Activated CD4-positive, CD25-positive, alpha-beta regulatory T cell treated with anti-CD3 and anti-CD28 coated beads, Interleukin-2, amount 50 U/mL, for 16 hours (primary cell): Measurements from ENCODE around the gene GTF3C5.
"Not testable (repeated sequence)": the region's sequence is repeated elsewhere in the genome, so short reads cannot be mapped to it uniquely, and the experiment has no call there.

ENCODE experiments used
- DNase-seq: peaks from one replicate; pipeline ENCODE4 v3.0.0-alpha.2; 2020; ENCODE audit warnings: low read depth, low spot score

Gene GTF3C5

GRCh38 chr9:133054194-133054890, 23.5 kb downstream of the GTF3C5 start:
- DNase-seq: no peak

DNA sequence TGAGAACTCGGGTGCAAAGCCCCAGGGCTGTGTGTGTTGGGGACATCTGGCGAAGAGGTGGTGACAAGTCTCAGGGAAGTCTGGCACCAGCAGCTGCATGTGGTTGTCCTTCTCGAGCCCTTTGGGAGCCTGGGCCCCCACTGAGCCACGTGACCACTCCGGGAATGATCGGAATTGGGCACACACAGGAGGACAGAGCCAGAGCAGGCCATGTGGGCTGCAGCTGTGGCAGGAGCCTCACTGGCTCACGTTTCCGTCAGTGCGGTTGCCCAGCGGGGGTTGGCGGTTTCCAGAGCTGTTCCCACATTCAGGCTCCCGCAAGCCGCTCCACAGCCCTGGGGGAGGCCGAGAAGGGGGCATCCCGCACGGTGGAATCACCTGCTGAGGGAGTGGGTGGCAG, 24.2 kb downstream of the GTF3C5 start:
- no peak for DNase-seq

- DNase-seq: no peak
These were observed 25.1 kb downstream of the GTF3C5 start for GRCh38 chr9:133055788-133056420.

- no peak for DNase-seq
These were observed 25.7 kb downstream of the GTF3C5 start for GRCh38 chr9:133056533-133056932.

DNA sequence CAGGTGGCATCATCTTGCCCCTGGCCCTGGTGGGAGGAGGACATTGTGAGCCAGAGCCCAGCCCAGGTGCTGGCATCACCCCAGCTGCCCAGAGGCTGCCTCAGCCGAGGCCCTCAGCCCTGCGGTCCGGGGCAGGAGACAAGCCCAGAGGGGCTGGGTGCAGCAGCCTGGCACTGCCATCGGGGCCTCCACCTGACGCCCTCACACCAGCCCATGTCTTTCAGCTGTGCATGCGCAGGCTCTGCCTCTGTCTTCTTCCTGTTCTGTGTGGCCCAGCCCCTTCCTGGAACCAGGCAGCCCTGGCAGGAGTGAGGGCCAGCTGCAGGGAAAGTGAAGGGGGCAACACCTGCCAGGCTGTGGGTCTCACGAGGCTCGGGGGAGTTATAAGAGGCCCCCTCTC, 26.2 kb downstream of the GTF3C5 start:
- no peak for DNase-seq

DNA sequence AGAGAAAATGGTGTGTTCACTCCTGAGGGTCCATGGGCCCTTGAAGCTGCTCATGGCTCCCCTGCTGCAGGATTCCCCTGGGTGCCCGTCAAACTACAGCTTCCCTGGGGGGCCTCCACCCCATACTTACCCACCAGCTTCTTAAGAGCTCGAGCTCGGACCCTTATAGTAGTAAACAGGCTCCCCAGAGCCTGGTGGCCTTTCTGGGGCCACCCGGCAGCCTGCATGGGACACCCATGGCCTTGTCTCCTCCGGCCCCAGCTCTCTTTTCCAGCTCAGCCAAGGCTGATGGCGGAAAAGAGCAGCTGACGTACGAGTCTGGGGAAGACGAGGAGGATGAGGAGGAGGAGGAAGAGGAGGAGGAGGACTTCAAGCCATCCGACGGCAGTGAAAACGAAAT, 26.8 kb downstream of the GTF3C5 start:
- DNase-seq: no peak

- DNase-seq: no peak
These were observed 27.3 kb downstream of the GTF3C5 start for GRCh38 chr9:133058071-133058470.

DNA sequence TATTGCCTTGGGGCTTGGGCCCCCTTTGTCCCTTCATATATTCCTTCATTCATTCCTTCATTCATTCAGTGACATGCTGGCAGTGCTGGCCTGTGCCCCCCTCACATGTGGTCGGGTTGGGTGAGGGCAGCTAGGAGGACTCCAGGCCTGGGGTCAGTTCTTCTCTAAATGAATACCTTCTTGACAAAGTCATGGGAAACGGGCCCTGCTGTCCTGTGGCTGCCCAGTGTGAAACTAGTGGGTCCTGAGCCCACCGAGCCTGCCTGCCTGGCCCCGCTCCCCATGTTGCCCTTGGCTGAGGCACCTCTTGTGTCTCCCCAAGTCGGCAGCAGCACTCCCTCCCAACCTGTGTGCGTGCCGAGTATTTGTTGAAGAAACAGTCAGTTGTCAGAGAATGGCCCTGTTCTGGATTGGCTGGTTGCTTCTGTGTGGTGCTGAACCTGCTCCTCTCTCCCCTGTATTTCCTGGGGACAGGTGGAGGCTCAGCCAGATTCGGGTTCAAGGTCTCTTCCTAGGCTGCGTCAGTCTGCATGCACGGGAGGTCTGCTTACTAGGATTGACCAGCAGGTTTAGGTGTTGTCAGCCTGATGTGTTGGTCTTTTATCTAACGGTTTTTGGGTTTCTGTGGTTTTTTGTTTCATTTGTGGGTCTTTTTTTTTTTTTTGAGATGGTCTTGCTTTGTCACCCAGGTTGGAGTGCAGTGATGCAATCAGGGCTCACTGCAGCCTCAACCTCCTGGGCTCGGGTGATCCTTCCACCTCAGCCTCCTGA, 27.9 kb downstream of the GTF3C5 start:
- no peak for DNase-seq

DNA sequence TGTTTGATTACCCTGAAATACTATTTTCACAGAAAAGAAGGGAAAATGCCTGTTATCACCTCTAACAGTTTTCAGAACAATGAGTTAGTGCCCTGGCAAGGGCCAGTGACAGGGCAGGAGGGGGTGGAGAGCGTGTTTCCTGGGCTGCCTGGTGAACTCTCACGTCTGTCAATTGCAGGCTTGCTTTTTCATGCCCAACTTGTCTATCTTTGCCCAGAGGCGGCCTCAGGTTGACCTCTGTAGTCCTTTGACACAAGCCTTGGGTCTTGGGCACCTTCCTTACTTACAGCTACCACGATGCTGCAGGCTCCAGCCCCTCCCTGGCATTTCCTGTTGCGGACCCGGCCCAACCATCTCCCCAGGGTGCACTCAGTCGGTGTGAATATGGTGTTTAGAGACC, 28.8 kb downstream of the GTF3C5 start:
- DNase-seq: no peak

- DNase-seq: no peak
These were observed 29.6 kb downstream of the GTF3C5 start for GRCh38 chr9:133060417-133060841.

DNA sequence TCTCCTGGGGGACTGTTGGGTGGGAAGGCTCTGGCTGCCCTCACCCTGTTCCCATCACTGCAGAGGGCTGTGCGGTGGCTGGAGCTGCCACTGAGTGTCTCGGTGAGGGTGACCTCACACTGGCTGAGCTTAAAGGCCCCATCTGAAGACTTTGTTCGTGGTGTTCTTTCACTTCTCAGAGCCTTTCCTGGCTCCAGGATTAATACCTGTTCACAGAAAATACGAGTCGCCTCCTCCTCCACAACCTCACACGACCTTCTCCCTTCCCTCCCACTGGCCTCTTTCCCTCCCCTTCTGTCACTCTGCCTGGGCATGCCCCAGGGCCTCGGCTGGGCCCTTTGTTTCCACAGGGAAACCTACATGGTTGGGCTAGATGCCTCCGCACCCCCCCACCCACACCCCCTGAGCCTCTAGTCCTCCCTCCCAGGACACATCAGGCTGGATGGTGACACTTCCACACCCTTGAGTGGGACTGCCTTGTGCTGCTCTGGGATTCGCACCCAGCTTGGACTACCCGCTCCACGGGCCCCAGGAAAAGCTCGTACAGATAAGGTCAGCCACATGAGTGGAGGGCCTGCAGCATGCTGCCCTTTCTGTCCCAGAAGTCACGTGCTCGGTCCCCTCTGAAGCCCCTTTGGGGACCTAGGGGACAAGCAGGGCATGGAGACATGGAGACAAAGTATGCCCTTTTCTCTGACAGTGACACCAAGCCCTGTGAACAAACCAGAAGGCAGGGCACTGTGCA, 30.4 kb downstream of the GTF3C5 start:
- not testable (repeated sequence) for DNase-seq

- not testable (repeated sequence) for DNase-seq
These were observed 31.0 kb downstream of the GTF3C5 start, which contains the start of gene CEL for GRCh38 chr9:133061764-133062145. CEL (plus strand) TSS chr9:133061981; CDS start chr9:133062003, 22 bp downstream.

- DNase-seq: not testable (repeated sequence)
These were observed 31.8 kb downstream of the GTF3C5 start for GRCh38 chr9:133062569-133062968.

- no peak for DNase-seq
These were observed 32.3 kb downstream of the GTF3C5 start for GRCh38 chr9:133063159-133063499.

DNA sequence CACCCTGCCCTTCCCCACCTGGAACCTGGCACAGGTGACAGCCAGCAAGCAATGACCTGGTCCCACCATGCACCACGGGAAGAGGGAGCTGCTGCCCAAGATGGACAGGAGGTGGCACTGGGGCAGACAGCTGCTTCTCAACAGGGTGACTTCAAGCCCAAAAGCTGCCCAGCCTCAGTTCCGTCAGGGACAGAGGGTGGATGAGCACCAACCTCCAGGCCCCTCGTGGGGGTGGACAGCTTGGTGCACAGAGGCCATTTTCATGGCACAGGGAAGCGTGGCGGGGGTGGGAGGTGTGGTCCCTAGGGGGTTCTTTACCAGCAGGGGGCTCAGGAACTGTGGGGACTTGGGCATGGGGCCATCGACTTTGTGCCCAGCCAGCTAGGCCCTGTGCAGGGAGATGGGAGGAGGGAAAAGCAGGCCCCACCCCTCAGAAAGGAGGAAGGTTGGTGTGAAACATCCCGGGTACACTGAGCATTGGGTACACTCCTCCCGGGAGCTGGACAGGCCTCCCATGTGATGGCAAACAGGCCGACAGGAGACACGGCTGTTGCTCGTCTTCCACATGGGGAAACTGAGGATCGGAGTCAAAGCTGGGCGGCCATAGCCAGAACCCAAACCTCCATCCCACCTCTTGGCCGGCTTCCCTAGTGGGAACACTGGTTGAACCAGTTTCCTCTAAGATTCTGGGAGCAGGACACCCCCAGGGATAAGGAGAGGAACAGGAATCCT, 32.9 kb downstream of the GTF3C5 start:
- no peak for DNase-seq

DNA sequence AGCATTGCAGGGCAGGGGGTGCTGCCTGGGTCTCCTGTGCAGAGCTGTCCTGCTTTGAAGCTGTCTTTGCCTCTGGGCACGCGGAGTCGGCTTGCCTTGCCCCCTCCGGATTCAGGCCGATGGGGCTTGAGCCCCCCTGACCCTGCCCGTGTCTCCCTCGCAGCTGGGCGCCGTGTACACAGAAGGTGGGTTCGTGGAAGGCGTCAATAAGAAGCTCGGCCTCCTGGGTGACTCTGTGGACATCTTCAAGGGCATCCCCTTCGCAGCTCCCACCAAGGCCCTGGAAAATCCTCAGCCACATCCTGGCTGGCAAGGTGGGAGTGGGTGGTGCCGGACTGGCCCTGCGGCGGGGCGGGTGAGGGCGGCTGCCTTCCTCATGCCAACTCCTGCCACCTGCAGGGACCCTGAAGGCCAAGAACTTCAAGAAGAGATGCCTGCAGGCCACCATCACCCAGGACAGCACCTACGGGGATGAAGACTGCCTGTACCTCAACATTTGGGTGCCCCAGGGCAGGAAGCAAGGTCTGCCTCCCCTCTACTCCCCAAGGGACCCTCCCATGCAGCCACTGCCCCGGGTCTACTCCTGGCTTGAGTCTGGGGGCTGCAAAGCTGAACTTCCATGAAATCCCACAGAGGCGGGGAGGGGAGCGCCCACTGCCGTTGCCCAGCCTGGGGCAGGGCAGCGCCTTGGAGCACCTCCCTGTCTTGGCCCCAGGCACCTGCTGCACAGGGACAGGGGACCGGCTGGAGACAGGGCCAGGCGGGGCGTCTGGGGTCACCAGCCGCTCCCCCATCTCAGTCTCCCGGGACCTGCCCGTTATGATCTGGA, 33.7 kb downstream of the GTF3C5 start:
- DNase-seq: no peak

DNA sequence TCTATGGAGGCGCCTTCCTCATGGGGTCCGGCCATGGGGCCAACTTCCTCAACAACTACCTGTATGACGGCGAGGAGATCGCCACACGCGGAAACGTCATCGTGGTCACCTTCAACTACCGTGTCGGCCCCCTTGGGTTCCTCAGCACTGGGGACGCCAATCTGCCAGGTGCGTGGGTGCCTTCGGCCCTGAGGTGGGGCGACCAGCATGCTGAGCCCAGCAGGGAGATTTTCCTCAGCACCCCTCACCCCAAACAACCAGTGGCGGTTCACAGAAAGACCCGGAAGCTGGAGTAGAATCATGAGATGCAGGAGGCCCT, 34.2 kb downstream of the GTF3C5 start:
- no peak for DNase-seq

DNA sequence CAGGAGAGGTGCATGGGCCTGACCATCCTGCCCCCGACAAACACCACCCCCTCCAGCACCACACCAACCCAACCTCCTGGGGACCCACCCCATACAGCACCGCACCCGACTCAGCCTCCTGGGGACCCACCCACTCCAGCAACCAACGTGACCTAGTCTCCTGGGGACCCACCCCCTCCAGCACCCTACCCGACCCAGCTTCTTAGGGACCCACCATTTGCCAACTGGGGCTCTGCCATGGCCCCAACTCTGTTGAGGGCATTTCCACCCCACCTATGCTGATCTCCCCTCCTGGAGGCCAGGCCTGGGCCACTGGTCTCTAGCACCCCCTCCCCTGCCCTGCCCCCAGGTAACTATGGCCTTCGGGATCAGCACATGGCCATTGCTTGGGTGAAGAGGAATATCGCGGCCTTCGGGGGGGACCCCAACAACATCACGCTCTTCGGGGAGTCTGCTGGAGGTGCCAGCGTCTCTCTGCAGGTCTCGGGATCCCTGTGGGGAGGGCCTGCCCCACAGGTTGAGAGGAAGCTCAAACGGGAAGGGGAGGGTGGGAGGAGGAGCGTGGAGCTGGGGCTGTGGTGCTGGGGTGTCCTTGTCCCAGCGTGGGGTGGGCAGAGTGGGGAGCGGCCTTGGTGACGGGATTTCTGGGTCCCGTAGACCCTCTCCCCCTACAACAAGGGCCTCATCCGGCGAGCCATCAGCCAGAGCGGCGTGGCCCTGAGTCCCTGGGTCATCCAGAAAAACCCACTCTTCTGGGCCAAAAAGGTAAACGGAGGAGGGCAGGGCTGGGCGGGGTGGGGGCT, 35.6 kb downstream of the GTF3C5 start:
- DNase-seq: no peak

DNA sequence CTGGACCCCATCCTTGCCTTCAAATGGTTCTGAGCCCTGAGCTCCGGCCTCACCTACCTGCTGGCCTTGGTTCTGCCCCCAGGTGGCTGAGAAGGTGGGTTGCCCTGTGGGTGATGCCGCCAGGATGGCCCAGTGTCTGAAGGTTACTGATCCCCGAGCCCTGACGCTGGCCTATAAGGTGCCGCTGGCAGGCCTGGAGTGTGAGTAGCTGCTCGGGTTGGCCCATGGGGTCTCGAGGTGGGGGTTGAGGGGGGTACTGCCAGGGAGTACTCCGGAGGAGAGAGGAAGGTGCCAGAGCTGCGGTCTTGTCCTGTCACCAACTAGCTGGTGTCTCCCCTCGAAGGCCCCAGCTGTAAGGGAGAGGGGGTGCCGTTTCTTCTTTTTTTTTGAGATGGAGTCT, 36.2 kb downstream of the GTF3C5 start:
- no peak for DNase-seq

DNA sequence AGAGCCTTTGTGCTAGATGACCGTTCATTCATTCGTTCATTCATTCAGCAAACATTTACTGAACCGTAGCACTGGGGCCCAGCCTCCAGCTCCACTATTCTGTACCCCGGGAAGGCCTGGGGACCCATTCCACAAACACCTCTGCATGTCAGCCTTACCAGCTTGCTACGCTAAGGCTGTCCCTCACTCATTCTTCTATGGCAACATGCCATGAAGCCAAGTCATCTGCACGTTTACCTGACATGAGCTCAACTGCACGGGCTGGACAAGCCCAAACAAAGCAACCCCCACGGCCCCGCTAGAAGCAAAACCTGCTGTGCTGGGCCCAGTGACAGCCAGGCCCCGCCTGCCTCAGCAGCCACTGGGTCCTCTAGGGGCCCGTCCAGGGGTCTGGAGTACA, 37.0 kb downstream of the GTF3C5 start:
- DNase-seq: no peak
